SIG-M5 treated with dmso at 0.1 percent for 504 hours (cell line): ENCODE measurements around the gene C8G.

Experiments used
- DNase-seq: peaks from one replicate; lab custom pipeline; 2025; ENCODE audit not compliant: unreplicated experiment; lab: John Stamatoyannopoulos, UW

C8G gene

DNA sequence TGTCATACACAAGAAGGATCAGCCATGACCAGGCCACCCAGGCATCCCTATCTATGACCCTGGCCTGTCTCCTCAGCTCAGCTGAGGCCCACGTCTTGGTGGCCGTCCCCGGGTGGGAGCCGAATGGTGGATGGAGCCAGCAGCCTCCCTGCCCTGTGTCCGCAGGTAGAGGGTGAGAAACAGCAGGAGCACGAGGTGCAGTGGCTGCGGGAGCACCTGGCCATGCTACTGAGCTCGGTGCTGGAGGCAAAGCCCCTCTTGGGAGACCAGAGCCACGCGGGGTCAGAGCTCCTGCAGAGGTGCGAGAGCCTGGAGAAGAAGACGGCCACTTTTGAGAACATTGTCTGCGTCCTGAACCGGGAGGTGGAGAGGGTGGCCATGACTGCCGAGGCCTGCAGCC, 25.0 kb upstream of the C8G start:
- no peak for DNase-seq

DNA sequence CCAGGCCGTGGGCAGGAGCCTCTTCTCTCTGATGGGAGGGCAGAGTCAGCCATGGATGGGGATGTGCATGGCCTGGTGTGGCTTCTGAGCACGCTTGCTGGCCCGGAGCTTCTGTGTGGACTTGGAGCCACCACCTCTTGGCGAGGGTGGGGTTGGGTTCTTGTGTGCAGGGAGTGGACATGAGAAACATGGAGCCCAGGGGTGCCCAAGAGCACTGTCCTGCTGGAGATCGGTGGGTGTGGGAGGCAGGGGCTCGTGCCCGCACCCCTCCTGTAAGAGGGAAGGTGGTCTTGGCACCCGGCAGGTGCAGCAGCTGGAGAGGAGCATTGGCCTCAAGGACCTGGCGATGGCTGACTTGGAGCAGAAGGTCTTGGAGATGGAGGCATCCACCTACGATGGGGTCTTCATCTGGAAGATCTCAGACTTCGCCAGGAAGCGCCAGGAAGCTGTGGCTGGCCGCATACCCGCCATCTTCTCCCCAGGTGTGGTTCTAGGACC, 24.3 kb upstream of the C8G start:
- no peak for DNase-seq

DNA sequence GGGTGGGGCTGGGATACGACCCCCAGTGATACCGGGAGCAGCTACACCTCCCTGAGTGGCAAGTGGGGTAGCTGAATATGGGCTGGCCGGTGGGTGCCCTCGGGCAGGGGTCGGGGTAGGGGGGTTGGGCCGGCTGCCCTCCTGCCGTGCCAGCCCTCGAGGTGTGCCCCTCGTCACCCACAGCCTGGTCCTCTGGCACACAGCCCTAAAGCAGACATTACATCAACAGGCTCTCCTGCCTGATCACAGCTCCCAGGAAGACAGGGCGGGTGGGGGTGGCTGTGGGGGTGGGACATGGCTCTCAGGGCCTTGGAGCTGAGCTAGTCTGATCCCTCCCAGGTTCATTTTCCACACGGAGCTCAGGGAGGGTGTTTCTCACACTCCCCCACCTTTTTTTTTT, 23.7 kb upstream of the C8G start:
- DNase-seq: no peak

DNA sequence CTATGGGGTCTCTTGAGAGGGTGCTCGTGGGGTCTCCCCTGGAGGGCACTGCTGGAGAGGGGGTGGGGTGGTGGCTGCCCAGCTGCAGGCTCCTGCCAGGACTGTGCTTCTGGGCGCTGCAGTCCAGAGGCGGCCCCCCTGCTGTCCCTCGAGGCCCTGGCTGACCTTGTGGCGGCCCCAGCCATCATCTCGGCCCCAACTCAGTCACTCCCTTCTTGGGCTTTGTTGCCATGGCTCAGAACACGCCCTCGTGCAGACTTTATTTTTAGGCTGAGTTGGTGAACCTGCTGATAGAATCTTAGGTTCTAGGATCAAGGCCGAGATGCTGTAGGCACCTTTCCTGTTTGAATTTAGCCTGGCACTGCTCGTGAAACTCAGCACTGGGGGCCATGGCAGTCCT, 23.3 kb upstream of the C8G start:
- no peak for DNase-seq

DNA sequence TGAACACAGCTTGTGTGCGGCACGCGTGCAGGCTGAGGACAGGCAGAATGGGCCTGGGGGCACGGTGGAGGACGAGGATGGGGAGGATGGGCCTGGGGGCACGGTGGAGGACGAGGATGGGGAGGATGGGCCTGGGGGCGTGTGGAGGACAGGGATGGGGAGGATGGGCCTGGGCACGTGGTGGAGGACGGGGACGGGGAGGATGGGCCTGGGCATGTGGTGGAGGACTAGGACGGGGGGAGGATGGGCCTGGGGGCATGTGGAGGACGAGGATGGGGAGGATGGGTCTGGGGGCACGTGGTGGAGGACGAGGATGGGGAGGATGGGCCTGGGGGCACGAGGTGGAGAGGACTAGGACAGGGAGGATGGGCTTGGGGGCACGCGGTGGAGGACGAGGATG, 22.5 kb upstream of the C8G start:
- DNase-seq: no peak

DNA sequence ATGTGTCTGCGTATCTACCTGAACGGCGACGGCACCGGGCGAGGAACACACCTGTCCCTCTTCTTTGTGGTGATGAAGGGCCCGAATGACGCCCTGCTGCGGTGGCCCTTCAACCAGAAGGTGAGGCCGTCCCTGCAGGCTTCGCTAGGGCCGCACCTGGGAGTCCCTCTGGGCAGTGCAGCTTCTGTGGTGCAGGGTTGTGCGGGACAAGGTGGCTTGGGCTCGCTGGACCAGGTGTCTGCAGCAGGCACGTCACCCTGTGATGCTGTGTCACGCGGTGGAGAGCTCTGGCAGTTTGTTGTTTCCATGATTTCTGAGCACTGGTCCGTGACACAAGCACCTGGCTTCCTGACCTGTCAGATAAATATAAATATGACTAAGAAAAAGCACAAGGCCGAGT, 21.2 kb upstream of the C8G start:
- no peak for DNase-seq

DNA sequence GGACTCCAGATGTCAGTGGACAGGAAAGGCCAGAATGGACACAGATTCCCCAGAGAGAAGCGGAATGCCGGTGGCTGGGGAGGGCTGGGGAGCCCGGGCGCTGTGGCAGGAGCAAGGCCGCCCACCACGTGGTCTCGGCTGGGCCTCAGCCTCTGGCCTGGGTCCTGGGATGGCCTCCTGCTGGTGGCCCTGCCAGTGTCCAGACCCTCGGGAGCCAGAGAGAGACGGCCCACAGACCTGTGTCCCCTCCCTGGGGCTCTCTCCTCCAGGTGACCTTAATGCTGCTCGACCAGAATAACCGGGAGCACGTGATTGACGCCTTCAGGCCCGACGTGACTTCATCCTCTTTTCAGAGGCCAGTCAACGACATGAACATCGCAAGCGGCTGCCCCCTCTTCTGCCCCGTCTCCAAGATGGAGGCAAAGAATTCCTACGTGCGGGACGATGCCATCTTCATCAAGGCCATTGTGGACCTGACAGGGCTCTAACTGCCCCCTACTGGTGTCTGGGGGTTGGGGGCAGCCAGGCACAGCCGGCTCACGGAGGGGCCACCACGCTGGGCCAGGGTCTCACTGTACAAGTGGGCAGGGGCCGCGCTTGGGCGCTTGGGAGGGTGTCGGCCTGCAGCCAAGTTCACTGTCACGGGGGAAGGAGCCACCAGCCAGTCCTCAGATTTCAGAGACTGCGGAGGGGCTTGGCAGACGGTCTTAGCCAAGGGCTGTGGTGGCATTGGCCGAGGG, 19.5 kb upstream of the C8G start:
- no peak for DNase-seq

DNA sequence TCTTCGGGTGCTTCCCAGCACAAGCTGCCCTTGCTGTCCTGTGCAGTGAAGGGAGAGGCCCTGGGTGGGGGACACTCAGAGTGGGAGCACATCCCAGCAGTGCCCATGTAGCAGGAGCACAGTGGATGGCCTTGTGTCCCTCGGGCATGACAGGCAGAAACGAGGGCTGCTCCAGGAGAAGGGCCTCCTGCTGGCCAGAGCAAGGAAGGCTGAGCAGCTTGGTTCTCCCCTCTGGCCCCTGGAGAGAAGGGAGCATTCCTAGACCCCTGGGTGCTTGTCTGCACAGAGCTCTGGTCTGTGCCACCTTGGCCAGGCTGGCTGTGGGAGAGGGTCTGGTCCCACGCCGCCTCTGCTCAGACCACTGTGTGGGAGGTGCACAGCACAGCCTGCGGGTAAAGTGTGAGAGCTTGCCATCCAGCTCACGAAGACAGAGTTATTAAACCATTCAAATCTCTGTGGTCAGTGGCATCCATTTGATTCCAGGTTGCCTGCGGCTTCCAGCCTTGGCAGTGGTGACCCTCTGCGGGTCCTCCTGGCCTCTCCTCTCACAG, 18.8 kb upstream of the C8G start:
- no peak for DNase-seq

DNA sequence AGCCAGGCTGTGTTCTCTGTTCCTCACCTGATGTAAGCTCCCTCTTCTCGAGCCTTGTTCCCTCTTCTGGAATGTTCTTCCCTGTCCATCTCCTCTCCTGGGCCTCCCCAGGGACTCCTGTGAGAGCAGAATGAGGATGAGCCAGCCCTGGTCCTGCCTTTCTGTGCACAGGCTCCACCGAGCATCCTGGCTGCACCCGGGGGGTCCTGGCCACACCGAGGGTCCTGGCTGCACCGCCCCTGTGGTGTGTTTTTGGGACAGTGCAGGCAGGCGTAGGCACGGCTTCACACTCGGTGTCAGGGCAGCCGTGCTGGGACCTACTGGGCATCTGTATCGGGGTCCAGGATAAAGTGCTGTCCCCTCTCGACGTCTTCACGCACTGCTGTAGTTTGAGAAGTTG, 18.3 kb upstream of the C8G start:
- no peak for DNase-seq

DNA sequence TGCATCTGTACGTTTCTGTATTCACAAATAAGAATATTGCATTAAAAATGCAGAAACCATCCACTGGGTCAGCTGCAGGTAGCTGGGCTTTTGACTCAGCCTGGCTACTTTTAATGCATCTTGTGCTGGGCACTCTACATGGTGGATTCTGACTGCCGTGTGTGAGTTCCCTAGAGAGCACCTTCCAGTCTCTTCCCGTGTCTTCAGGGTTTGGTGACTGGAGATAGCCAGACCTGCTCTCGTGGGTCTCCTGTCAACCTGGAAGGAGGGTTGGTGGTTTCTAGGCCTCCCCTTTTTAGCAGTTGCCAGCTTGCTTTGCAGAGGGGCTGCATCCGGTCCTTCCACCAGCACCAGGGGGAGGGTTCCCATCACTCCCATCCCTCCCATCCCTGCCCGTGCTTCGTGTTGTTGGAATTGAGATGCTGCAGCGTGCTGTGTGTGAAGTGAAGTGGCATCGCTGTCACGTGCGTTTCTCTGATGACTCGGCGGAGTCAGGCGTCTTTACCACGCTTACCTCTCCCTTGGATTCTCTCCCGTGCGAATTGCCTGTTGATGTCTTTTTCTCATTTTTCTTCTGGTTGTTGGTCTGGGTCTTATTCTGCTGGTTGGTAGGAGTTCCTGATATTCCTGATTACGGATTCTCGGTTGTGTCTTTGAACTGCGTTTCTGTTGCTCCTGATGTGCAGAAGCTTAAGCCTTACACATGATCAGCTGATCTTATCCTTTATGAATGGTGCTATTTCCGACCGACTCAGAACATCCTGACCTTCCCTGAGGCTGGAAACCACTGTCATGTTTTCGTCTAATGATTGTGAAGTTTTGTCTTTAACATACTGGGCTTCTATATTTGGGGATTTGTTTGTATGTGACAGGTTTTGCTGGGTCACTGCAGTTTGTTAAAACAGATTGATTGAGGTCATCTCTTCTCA, 17.4 kb upstream of the C8G start:
- no peak for DNase-seq

DNA sequence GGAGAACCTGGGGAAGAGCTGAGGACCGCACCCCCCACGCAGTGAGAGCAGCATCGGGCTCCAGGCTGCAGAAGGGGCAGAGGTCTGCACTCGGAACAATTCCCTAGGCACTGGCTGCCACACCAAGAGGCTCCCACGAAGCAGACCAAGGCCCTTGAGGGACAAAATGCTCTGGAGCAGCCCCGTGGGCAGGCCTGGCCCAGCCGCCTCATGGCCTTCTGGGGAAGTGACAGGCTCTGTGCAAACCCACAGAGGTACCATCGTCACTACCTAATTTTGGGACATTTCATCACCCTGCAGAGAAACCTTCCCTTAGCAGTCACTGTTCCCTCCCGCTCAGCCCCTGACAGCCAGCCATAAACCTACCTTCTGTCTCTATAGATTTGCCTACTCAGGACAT, 16.5 kb upstream of the C8G start:
- DNase-seq: peak; percentile 50

DNA sequence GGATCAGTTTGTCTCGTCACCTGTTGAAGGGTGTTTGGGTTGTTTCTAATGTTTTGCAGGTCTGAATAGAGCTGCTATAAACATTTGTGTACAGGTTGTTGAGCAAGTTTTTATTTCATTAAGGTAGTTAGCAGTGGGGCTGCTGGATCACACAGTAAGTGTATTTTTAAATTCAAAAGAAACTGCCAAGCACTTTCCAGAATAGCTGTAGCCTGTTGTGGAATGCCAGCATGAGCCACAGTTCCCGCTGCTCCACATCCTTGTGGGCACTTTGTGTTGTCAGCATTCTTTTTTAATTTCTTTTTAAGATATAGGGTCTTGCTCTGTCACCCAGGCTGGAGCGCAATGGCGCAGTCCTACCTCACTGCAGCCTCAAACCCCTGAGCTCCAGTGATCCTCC, 15.0 kb upstream of the C8G start:
- DNase-seq: no peak

DNA sequence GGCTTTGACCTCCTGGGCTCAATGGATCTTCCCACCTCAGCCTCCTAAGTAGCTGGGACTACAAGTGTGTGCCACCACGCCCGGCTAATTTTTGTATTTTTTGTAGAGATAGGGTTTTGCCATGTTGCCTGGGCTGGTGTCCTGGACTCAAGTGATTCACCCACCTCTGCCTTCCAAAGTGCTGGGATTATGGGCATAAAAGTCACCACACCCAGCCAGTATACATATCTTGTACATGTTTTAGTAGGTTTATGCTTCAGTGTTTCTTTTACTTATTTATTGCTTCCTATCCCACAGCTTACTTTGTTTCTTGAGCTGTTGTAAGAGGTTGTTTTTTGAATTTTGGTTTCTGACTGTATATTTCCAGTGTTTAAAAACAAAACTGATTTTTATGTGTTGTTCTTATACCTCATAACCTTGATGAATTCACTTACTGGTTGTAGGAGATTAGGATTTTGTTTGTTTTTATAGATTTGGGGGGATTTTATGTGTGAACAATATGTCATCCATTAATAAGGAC, 13.4 kb upstream of the C8G start:
- DNase-seq: no peak

DNA sequence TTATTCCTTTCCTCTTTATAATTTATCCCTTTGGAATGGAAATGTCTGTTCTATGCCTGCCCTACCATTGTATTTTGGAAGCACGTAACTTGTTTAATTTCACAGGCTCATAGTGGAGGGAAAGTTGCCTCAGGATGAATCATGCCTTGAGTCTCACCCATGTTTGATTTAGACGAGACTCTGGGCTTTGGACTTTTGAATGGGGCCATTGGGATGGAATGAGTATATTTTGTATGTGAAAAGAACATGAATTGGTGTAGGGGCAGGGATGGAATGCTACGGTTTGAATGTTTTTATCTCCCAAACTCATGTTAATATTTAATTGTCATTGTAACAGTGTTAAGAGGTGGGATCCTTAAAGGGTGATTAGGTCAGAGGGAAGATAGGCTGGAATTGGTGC, 10.8 kb upstream of the C8G start:
- DNase-seq: no peak

DNA sequence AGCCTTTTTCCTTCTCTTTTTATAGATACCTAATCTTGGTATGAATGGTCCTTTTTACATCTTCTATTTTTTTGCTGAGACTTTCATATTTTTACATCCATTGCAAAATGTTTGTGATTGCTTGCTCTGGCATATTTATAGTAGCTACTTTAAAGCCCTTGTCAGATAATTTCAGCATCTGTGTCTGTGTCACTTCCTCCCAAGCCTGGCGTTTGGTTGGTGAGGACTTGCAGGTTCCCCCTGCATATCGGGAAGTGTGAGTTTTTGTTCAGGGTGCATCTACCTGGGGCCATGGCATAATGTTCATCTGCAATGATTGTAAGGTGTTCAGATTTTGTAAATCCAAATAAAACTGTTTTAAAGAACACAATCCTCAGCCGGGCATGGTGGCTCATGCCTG, 9.4 kb upstream of the C8G start:
- DNase-seq: peak; percentile 69

DNA sequence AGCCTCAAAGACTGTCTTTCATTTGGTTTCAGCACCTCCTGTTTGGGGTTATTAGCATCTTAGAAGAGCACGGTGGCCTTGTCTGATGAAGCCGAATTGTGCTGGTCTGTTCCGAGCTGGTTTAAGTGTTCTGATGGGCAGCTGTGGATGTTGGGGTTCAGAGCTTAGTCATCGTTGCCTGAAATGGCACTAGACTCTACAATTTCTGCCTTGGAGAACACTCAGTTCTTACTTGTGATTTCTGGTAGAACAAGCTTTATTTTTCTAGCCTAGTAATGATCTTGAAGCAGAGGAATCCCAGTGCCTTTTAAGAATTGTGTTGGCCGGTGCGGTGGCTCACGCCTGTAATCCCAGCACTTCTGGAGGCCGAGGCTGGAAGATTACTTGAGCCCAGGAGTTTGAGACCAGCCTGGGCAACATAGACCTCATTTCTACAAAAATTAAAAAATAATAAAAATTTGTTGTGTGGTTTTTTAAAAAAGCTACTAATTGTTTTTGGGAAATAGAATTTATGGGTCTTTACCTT, 8.3 kb upstream of the C8G start:
- DNase-seq: no peak

DNA sequence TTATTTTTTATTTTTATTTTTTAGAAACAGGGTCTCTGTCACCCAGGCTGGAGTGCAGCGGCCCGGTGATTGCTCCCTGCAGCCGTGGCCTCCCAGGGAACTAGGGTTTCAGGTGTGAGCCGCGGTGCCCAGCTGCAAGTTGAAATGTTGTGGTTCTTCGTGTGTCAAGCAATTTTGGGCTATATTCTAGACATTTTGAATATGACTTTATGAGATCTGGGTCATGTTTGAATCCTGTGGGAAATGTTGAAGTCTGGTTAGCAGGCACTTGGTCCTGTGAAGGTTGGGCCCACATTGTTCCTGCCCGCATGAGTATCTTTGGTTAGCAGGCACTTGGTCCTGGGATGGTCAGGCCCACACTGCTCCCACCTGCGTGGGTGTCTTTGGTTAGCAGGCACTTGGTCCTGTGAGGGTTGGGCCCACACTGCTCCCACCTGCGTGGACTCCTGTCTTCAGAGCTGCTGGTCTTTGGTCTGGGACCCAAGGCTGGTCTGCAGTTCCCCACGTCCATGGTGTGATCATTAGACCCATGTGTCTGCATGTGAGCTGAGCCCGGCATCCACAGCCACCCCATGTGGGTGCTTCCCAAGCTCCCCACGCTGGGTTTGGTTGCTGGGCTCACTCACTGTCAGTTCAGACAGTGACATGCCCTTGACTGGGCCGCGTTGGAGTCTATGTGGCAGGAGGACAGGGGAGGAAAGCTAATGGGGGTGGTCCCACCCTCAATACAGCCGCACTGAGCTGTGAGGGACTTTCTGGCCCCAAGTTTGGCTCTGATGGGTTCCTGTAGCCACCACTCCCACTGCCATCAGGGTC, 7.6 kb upstream of the C8G start:
- DNase-seq: no peak

DNA sequence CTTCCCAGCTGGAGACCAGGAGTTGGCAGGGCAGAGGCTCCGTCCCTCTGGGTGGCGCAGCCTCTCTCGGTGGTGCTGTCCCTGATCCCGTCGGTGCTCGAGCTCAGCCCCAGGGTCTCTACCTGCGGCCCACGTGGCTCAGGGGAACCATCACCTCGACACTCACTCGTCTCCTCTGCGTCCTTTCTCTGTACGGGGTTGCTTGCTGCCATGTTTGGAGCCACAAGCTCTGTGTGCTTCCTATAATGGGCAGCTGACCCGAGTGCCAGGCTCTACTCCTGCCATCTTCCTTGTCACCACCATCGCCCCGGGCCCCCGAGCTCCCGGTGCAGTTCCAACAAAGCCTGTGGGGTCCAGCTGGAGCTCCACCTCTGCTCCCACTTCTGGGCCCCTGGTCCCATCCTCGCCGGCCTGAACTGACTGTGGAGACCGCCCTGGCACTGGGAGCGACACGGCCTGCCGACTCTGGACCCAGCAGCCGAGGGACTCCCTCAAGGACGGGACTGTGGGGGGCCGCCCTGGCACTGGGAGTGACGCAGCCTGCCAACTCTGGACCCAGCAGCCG, 5.5 kb upstream of the C8G start:
- no peak for DNase-seq

DNA sequence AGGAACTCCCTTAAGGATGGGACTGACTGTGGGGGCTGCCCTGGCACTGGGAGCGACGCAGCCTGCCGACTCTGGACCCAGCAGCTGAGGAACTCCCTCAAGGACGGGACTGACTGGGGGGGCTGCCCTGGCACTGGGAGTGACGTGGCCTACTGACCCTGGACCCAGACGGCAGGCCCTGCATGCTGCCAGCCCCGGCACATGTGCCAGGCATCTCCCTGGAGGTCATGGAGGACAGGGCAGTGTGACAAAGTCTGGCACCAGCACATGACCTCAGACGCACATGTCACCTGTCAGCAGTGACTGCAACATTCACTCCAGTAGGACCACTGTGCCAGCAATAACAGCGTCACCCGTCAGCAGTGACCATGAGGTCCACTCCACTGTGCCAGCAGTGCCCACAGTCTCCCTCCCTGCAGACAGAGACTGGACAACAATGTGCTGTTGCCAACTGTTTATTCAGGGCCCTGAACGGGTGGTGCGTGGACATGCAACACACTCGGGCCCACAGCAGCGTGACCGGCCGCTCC, 5.0 kb upstream of the C8G start:
- no peak for DNase-seq
